Neural cell (in vitro differentiated cells): ENCODE data around the gene SNX7. TPM values are rescaled to one million over a fixed set of nuclear protein-coding genes. Genes with fewer than 3 reads are reported as not detected.

Experiments
- H2AFZ ChIP-seq: fragments of 200-600, 300-800 bp; sonication (generic), shearing (Covaris generic); 2 replicates; pipeline ENCODE4 v1.6.0; 2014; ENCODE audit warnings: low read depth, mild to moderate bottlenecking, antibody characterized with exemption, low read length, moderate library complexity
- H3F3A ChIP-seq: fragments of 200-600 bp; shearing (Covaris generic); 2 replicates; pipeline ENCODE4 v1.6.1; 2016; ENCODE audit warnings: mild to moderate bottlenecking, moderate library complexity, mixed read lengths, antibody characterized with exemption, low read length; ENCODE audit not compliant: insufficient read depth, poor library complexity, severe bottlenecking
- H3K27ac ChIP-seq: fragments of 200-600, 300-800 bp; sonication (generic), shearing (Covaris generic); 2 replicates; pipeline ENCODE4 v1.5.1; 2014; ENCODE audit warnings: mild to moderate bottlenecking, low read length, moderate library complexity
- H3K27me3 ChIP-seq: fragments of 300-800, 200-600 bp; sonication (generic), shearing (Covaris generic); 2 replicates; pipeline ENCODE4 v1.6.0; 2014; ENCODE audit warnings: mild to moderate bottlenecking, low read depth, low read length, moderate library complexity; ENCODE audit not compliant: insufficient read depth
- H3K36me3 ChIP-seq: fragments of 300-800, 200-600 bp; sonication (generic), shearing (Covaris generic); 2 replicates; pipeline ENCODE4 v1.5.1; 2014; ENCODE audit warnings: mild to moderate bottlenecking, antibody characterized with exemption, low read length, moderate library complexity; ENCODE audit not compliant: insufficient read depth
- H3K4me2 ChIP-seq: fragments of 300-800, 200-600 bp; sonication (generic), shearing (Covaris generic); 2 replicates; pipeline ENCODE4 v1.6.0; 2014; ENCODE audit warnings: mild to moderate bottlenecking, low read length
- H3K4me3 ChIP-seq: fragments of 300-800, 200-600 bp; sonication (generic), shearing (Covaris generic); 2 replicates; pipeline ENCODE4 v1.5.1; 2014; ENCODE audit warnings: mild to moderate bottlenecking, low read length, moderate library complexity
- H3K79me2 ChIP-seq: fragments of 200-600 bp; shearing (Covaris generic); replicated peaks from 2 replicates; pipeline ENCODE4 v1.6.0; 2014; ENCODE audit warnings: mild to moderate bottlenecking, low read length, moderate library complexity; ENCODE audit not compliant: insufficient read depth
- H3K9ac ChIP-seq: fragments of 300-800, 200-600 bp; sonication (generic), shearing (Covaris generic); 2 replicates; pipeline ENCODE4 v1.6.1; 2016; ENCODE audit warnings: mild to moderate bottlenecking, low read length, mixed read lengths
- H3K9me2 ChIP-seq: fragments of 200-600 bp; shearing (Covaris generic); 2 replicates; pipeline ENCODE4 v1.6.1; 2016; ENCODE audit warnings: mild to moderate bottlenecking, low read length, mixed read lengths; ENCODE audit not compliant: insufficient read depth
- H3K9me3 ChIP-seq: fragments of 200-600, 300-800 bp; sonication (generic), shearing (Covaris generic); 2 replicates; pipeline ENCODE4 v1.6.1; 2016; ENCODE audit warnings: mild to moderate bottlenecking, mixed run types, low read length, moderate library complexity, mixed read lengths
- H4K20me1 ChIP-seq: fragments of 200-600 bp; shearing (Covaris generic); 2 replicates; pipeline ENCODE4 v1.6.1; 2016; ENCODE audit warnings: mild to moderate bottlenecking, mixed run types; ENCODE audit not compliant: insufficient read depth
- EP300 ChIP-seq: fragments of 450-650 bp; conservative IDR thresholded peaks from 2 replicates; pipeline ENCODE4 v1.6.1; 2014; ENCODE audit warnings: antibody characterized with exemption, mild to moderate bottlenecking, moderate library complexity; ENCODE audit not compliant: poor library complexity, severe bottlenecking
- EZH2 ChIP-seq: fragments of 200-600, 300-800 bp; shearing (Covaris generic), sonication (generic); IDR thresholded peaks from 2 replicates; pipeline ENCODE4 v1.6.1; 2014; ENCODE audit warnings: antibody characterized with exemption, low read length, borderline replicate concordance, mild to moderate bottlenecking; ENCODE audit not compliant: insufficient read depth, poor library complexity, severe bottlenecking
- MXI1 ChIP-seq: fragments of 450-650 bp; conservative IDR thresholded peaks from 2 replicates; pipeline ENCODE4 v1.6.1; 2014; ENCODE audit warnings: antibody characterized with exemption, mild to moderate bottlenecking; ENCODE audit not compliant: poor library complexity, severe bottlenecking
- POLR2AphosphoS5 ChIP-seq: IDR thresholded peaks from 2 replicates; pipeline ENCODE4 v1.6.1; 2012
- RAD21 ChIP-seq: fragments of 450-650 bp; conservative IDR thresholded peaks from 2 replicates; pipeline ENCODE4 v1.6.1; 2014; ENCODE audit warnings: antibody characterized with exemption, mild to moderate bottlenecking, moderate library complexity
- REST ChIP-seq: IDR thresholded peaks from 2 replicates; pipeline ENCODE4 v1.6.1; 2012; ENCODE audit warnings: borderline replicate concordance
- SMC3 ChIP-seq: fragments of 450-650 bp; conservative IDR thresholded peaks from 2 replicates; pipeline ENCODE4 v1.6.1; 2014; ENCODE audit warnings: antibody characterized with exemption, mild to moderate bottlenecking, moderate library complexity; ENCODE audit not compliant: poor library complexity
- TAF1 ChIP-seq: IDR thresholded peaks from 2 replicates; pipeline ENCODE4 v1.6.1; 2012; ENCODE audit warnings: low read depth
- polyA plus RNA-seq: library from polyadenylated mRNA; depleted of rRNA; stranded (reverse); fragments of >200 nt; gene quantifications from 2 replicates; pipeline ENCODE4 v1.2.3, GENCODE V29; 2014
- TF ChIP-seq, protein P1 (sequence below): fragments of 450-650 bp; IDR thresholded peaks from 2 replicates; pipeline ENCODE4 v1.5.1; 2014; ENCODE audit warnings: antibody characterized with exemption, mild to moderate bottlenecking, moderate library complexity; ENCODE audit not compliant: poor library complexity, severe bottlenecking

The SNX7 gene
- polyA plus RNA-seq, 1 donor from 2014 or later: 7.5 TPM

- no peak overlapping the region for H3K9ac ChIP-seq
- H4K20me1 ChIP-seq: no peaks in the 10 kb centered on the region
- no peaks in the 10 kb centered on the region for H3K27me3 ChIP-seq
- H3K79me2 ChIP-seq: no peaks in the 10 kb centered on the region
- no peaks in the 10 kb centered on the region for H3K36me3 ChIP-seq
- no peaks in the 10 kb centered on the region for H3K9me3 ChIP-seq
- TF ChIP-seq, protein P1, sequence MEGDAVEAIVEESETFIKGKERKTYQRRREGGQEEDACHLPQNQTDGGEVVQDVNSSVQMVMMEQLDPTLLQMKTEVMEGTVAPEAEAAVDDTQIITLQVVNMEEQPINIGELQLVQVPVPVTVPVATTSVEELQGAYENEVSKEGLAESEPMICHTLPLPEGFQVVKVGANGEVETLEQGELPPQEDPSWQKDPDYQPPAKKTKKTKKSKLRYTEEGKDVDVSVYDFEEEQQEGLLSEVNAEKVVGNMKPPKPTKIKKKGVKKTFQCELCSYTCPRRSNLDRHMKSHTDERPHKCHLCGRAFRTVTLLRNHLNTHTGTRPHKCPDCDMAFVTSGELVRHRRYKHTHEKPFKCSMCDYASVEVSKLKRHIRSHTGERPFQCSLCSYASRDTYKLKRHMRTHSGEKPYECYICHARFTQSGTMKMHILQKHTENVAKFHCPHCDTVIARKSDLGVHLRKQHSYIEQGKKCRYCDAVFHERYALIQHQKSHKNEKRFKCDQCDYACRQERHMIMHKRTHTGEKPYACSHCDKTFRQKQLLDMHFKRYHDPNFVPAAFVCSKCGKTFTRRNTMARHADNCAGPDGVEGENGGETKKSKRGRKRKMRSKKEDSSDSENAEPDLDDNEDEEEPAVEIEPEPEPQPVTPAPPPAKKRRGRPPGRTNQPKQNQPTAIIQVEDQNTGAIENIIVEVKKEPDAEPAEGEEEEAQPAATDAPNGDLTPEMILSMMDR: no peak
- no peak for TF ChIP-seq TAF1
- TF ChIP-seq REST: no peak
- TF ChIP-seq MXI1: no peak
- no peak for TF ChIP-seq EZH2
- H3K4me3 ChIP-seq: no peak overlapping the region
- no peaks in the 10 kb centered on the region for H3K9me2 ChIP-seq
- no peak overlapping the region for H3K4me2 ChIP-seq
- no peak overlapping the region for H2AFZ ChIP-seq
- H3F3A ChIP-seq: no peaks in the 10 kb centered on the region
- H3K27ac ChIP-seq: no peak overlapping the region
Observed at GRCh38 chr1:98638185-98638584, 23.3 kb upstream of the SNX7 start.

DNA sequence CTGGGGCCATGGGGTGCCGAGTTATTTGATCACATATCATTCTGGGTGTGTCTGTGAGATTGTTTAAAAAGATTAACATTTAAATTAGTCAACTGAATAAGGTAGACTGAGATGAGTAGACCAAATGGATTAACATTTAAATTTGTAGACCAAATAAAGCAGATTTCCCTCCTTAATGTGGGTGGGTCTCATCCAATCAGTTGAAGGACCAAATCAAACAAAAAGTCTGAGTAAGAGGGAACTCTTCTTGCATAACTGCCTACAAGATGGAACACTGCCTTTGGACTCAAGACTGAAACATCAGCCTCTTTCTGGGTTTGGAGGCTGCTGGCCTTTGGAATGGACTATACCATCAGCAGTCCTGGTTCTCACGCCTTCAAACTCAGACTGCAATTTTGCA lies 17.0 kb upstream of the SNX7 start:
- no peaks in the 10 kb centered on the region for H3K36me3 ChIP-seq
- H3K79me2 ChIP-seq: no peaks in the 10 kb centered on the region
- H3K4me3 ChIP-seq: no peak overlapping the region
- no peaks in the 10 kb centered on the region for H3K9me2 ChIP-seq
- H3K9ac ChIP-seq: no peak overlapping the region
- H2AFZ ChIP-seq: no peak overlapping the region
- no peak overlapping the region for H3K4me2 ChIP-seq
- H3F3A ChIP-seq: no peaks in the 10 kb centered on the region
- no peaks in the 10 kb centered on the region for H3K9me3 ChIP-seq
- H3K27me3 ChIP-seq: no peaks in the 10 kb centered on the region
- H4K20me1 ChIP-seq: no peaks in the 10 kb centered on the region
- TF ChIP-seq MXI1 (no peak), SMC3 (no peak), EZH2 (no peak), REST (no peak), RAD21 (no peak), EP300 (no peak), POLR2AphosphoS5 (no peak), TAF1 (no peak)
- TF ChIP-seq, protein P1: no peak
- no peak overlapping the region for H3K27ac ChIP-seq
